HG02642 (cell line): Measurements from ENCODE around the gene SEMA3C.

Source experiments
- ATAC-seq: cut with Tn5 transposase; IDR thresholded peaks from one replicate; pipeline ENCODE4 v1.9.1; 2021; ENCODE audit warnings: mild to moderate bottlenecking; ENCODE audit not compliant: unreplicated experiment, poor library complexity

Gene SEMA3C

DNA sequence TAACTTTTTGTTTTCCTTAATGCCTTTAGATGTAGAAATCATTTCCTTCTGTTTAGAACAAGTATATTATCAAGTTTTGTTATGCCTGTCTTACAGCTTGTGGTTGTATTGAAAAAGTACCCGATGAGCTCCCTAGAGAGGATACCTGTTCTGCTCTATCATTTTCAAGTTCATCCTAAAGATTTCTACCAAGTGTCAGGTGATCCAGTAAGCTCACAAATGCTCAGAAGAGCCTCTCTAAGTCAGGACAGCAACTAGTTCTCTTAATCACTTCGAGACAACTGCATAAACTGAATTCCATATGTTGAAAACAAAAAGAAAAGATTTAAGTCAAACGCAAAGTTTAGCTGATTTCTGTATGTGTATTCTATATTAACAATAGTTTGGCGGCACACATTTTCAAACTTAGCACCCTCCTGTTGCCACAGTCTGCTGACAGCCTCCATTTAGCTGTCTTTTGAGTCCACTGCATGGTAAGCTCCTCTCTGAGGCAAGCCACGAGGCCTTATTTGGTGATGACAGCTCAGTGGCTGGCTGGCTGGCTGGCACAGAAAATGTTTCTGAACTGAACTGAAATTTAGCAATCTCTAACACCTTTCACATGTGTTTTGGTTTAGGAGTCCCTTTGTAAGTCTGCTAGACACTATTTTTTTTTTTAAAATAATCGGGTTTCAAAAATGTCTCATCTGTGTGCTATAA lies 59.4 kb downstream of the SEMA3C start:
- ATAC-seq = no peak

DNA sequence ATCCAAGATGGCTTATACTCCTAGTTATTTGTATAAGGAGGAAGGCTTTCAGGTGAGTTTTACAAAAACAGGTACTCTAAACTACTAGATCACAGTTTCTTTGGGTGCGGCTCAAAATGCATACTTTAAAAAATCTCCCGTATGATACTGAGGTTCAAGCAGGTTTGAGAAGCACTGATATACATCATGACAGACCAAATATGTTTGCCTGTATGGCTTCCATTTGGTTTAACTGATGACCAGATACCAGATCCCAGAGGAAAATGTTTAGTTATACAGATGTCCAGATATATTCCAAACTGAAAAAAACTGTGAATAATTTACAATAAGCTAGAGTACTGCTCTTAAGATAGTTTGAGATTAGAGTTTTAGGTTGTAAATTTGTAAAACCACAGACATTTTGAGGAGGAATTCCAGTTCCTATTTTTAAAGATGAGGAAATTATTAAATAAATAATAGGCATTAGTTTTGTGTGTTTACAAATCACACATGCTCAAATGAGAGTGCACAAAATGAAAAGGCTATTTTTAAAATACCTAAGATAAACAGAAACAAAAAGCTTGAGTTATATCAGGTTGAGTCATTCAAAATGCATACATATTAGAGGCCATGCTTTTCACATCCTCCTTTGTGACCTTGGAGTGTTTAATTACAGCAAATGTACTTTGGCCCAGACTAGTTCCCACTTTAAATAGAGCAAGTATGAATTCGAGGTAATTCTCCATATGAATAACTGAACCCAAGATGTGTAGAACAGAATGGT lies 60.5 kb downstream of the SEMA3C start:
- ATAC-seq = no peak

DNA sequence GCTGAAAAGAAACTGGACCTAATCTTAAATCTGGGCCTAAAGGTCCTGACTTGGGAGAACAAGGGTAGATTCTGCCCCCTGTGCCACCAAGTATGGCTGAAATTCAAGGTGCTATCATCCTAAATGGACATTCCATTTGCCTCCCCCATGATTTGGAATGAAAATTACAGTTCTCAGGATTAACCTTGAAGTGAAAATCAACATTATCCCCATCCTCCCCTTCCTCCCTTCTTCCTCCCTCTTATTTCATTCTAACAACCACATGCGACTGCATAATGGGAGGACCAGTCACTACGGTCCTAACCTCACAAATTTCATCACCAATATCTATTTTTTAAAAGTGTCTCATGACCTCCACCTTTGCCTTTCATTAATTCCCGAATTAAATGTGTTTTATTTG lies 62.1 kb downstream of the SEMA3C start:
- ATAC-seq = no peak

DNA sequence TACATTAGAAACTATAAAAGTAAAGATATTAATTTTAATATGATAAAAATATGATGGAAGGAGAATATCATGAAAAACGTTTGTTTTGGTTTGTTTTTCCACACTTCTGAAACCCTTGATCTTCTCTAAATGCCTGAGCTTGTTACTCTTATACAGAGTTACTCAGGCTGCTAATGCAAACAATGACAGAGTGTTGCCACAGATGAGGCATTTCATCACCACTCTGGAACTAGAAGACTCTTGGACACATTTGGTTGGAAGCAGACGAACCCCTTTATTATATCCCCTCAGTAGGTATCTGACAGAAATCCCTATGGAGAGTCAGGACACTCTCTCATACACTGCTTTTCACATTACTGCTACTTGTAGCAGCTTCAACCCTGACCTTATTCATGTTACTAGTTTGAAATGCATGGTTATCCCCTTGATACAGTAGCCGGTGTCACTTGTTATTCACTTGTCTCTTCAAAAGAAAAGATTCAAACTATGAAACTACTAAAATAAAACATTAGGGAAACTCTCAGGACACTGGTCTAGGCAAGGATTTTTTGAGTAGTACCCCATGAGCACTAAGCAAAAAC lies 66.9 kb downstream of the SEMA3C start:
- no peak for ATAC-seq

DNA sequence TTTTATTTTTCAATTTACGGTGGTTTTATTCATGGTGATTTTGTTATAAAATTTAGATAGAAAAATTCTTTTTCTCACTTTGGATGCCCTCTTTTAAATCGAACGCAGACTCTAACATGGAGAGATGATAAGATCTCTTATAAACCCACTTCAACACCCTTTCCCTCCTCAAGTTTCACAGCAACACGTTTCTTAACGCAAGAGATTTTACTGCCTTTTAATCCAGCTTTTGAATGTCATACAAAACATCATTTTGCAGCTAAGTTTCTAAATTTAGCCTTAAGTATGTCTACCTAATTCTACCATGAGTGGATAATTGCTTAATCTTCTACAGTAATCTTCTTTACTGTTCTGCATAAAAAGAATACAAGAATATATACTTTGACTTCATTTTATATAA lies 70.0 kb downstream of the SEMA3C start:
- no peak for ATAC-seq

DNA sequence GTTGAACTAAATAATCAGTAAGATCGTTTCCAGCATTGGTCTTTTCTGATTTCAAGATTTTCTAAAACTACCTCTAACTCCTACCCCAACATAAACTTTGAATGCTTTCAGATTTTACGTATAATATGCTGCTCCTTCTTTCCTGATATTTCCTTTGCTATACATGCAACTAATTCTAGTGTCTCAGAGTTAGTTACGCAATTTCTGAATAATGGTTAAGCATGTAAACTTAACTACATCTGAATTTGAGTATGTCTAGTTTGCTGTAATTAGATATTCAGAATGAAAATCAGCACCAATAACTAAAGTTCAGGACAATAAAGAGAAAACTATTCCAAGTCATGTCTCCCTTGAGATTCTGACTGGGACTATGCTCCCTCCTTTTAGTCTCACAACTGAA lies 71.0 kb downstream of the SEMA3C start:
- no peak for ATAC-seq

DNA sequence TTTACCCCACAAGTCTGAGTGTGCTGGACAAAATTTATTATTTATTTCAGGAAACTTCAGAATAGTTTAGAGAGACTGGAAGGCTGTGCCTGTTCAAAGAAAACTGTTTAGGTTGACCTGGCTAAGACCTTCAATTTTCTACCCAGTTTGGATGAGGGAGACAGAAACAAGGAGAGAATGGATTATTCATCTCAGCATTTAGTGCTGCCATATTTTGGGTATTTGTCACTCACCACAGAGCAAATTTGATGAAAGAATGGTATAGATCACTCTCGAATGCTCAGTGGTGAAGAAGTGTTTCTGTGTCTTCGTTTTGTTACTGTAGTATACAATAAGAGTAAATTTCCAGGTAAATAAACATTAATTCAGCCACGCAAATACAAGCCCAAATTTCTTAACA lies 71.8 kb downstream of the SEMA3C start:
- no peak for ATAC-seq

DNA sequence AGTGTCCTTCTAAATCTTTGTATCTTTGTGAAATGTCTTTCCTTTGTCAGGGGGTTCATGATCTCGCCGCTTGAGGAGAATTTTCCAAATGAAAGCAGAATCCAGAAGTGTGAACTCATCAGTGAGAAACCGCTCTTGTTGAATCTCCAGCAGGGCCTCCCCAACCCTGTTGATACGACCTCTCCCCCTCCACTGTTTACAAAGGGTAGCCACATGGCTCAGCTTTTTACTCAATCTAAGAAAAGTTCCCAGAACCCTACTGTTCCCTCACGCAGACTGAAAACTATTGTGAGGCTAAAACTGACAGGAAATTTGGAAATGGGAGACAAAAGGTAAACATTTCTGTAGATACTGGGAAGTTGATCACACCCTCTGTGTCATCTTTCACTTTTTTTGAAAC lies 73.9 kb downstream of the SEMA3C start:
- no peak for ATAC-seq

DNA sequence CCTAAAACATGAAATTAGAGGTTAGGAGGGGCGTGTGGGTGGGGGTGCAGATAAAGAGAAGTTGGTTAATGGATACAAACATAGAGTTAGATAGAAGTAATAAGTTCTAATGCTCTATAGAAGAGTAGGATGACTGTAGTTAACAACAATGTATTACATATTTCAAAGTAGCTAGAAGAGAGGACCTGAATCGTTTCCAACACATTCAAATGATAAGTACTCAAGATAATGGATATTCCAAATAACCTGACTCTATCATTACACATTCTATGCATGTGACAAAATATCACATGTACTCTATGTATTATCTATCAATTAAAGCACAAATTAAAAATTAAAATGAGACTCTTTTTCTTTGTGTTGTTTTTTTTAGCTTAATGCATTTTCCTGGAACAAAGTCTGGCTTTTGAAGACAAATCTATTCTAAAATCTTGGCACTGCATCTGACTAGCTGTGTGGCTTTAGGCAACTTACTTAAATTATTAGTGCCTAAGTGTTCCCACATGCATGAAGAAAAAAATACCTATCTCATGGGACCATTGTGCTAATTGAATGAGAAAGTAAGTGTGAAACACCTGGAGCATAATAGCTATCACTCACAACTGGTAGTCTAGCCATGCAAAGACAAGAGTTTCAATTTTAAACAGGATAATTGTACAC lies 75.7 kb downstream of the SEMA3C start:
- no peak for ATAC-seq

DNA sequence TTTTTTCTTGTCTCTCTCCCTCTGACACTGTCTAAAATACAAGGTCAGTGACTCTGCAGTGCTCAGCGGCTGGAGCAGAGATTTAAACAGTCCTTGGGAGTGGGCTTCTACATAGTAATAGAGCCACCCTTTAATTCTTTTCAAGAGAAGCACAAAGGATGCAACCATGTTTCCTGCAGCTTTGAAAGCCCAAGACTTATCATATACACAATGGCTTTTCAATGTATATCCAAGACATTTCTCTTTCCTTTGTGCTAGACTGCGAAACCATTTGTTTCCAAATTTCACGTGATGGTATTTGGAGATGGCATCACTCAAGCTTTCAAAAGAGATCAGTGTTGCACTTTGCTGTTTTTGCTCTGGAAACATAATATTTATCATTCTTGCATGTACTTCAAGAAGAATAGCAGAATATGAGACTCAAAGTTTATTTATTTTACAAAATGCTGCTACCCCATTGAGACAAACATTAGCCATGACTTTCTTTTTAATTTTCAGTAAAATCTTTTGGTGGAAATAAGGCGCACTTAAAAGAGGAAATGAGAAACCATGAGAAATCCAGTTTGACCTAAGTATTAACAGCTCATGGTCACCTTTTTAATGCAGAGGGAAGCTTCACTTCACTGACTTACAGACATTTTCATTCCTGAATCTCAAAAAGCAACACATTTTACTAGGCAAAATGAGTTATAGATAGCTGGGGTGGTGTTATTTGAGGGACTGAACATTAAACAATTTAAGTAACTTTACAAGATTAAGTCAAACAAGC lies 76.6 kb downstream of the SEMA3C start:
- ATAC-seq = no peak

DNA sequence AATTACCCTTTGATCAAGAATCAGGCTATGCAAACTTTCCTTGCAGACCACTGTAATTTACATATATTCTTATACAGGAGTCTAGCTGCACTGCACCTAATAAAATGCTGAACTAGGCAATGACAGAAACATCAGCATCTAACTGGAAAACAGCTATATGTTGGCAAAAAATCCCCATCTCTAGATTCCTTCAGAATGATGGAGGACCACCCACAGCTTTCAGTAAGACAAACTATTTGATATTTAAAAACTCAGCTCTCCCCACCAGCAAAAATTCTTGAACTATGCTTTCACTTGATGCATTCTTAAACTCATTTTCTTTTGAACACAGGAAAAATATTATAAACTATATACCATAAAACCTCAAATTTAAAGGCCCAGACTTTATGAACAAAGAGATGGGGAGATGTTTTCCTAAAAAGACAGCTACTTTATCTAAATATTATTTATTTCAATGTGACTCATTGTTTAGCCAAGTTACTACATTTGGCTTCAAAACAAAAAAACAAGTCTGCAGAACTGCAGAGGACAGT lies 77.4 kb downstream of the SEMA3C start:
- no peak for ATAC-seq

DNA sequence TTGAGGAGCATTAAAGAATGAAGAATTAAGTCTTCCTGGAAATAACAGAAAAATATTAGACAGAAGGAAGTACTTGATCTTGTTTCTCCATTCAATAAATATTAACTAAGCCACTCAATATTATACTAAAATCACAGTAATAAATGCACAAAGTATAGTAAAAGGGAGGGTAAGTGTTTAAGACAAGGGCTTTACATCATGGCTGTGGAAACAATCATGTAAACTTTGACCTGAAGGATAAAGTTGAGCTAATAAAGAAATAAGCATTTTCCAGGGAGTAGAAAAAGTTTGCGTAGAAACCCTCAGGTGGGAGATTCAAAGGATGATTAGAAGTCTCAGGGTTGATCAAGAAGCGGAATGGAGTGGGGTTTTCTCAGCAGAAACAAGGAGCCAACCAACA lies 78.2 kb downstream of the SEMA3C start:
- ATAC-seq = no peak

DNA sequence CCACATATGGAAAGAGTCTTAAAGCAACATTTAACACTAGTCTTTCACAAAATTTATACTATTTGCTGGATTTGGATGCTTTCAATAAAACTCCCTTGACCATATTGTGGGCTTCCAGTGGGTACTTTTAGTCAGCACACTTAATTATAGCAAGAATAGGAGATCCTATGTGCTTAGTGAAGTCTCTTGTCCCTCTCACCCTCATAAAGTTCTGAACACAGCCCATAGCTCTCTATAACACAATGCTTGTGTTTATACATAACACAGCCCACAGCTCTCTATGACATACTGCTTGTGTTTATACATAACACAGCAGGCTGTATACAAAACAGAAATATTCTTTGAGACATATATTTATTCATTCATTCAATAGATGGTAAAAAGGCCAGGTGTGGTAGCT lies 79.0 kb downstream of the SEMA3C start:
- ATAC-seq = no peak

DNA sequence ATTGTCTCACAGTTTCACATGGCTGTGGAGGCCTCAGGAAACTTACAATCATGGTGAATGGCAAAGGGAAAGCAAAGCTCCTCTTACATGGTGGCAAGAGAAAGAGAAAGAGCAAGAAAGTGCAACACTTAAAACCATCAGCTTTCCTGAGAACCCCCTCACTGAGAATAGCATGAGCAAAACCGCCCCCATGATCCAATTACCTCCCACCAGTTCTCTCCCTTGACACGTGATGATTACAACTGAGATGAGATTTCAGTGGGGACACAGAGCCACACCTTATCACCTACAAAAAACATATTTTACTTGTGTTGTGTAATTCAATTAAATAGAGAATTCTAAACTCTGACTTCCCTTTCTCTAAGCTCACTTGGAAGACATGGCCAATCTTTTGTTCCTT lies 80.2 kb downstream of the SEMA3C start:
- ATAC-seq = no peak

DNA sequence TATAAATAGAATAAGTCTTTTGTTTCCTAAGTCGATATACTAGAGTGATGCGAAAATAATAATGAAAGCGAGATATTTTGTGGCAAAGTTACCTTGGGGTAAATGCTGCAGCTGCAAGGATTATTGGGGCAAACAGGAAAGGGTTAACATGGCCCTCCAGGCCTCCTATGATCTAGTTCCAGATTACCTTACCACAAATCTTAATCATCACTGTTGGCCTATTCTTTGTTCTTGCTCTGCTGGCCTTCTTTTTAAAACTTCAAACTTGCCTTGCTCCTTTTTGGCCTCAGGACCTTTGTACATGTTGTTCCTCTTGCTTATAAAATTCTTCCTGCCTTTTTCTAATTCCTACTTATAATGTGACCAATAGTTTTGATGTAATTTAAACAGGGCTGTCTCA lies 81.5 kb downstream of the SEMA3C start:
- ATAC-seq = no peak

DNA sequence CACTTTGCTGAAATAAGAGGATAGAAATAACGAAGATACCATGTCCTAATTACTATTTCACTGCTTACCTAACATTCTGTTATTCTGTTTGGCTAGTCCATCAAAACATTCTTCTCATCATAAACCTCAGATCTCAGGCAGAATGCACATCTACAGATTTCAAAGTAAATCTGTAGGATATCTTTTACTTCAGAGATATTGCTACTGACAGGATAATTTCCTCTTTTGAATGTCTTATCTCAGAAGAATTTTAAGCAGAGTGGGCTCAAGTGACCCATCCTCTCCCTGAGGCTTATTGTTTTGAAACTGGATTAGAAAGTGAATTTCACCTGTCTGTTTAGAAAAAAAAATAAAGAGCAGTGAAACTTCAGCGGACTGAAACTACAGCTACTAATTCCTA lies 83.6 kb downstream of the SEMA3C start:
- ATAC-seq = no peak

DNA sequence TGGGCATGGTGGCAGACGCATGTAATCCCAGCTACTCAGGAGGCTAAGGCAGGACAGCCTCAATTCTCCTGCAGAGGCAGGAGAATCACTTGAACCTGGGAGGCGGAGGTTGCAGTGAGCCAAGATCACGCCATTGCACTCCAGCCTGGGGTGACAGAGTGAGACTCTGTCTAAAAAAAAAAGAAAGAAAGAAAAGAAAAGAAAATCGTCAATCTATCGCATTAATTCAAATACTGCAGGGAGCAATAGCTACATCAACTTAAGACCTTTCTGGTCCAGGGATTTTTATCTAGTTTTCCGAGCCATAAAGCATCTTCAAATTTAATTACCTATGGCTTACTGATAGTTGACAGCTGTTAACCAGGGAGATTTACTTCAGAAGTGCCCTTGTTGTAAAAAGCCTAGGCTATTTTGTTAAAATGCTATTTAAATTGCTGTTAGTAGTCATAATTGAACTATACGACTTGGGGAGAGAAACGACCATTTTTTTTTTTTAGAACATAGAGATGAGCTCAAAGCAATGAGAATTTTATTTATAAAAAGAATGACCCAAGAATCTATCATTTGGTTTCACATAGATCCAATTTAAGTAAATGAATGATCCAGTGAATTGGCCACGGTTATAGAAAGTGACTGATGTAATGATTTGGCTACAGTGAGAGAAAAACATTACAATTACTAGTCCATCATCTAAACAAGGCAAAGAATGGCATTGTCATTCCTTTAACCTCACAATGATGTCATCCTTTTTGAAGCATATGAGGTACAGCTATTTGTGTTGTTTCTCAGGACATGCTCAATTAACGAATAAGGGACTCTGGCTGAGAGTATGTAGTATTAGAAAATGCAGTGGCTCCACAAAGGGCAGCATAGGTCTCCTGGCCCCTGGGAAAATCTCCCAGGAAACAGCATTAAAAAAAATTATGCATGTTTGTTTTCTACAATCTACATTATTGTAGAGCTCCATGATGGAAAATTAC lies 85.3 kb downstream of the SEMA3C start:
- no peak for ATAC-seq

DNA sequence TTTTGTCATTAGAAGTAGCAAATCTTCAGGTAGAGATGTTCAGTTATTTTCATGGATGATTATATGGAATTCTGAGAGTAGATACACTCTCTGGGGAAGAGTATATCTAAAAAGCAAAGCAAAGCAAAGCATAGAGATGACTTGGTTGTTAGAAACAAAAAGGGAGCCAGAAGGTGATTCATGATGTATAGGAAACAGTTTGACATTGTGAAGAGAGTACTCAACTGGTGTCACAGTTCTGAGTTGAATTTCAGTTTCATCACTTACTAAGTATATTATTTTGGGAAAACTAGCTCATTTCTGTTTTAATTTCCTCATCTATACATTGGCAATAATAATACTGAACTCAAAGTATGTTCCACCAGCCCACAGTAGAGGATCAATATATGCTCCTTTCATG lies 86.8 kb downstream of the SEMA3C start:
- ATAC-seq = no peak
